Measurements from ENCODE around the gene CASP2.

CASP2 gene

GRCh38 chr7:143303733-143304132, 15.6 kb downstream of the CASP2 start:
- no peak overlapping the region for H3K4me2 ChIP-seq (ENCODE audit: low read length)
- H3K9me3 ChIP-seq (ENCODE audit: low read length): no peaks in the 10 kb centered on the region
- H4K20me1 ChIP-seq (ENCODE audit: insufficient read depth, low read length): 0 out of 2 replicates have a peak, but pooled peaks cover 2% of the 10 kb centered on the region
- peaks cover 97% of the 10 kb centered on the region for H3K36me3 ChIP-seq (ENCODE audit: insufficient read depth, low read length)
- TF ChIP-seq CTCF (IDR thresholded peaks at IDR 0.05; ENCODE audit: low read length) (no peak), EZH2 (IDR thresholded peaks at IDR 0.05; ENCODE audit: borderline replicate concordance, low read length) (no peak)
- H3K79me2 ChIP-seq (ENCODE audit: insufficient read depth, low read length): no peaks in the 10 kb centered on the region
- H3K27ac ChIP-seq (ENCODE audit: low read depth, low read length, poor library complexity, severe bottlenecking): no peak overlapping the region
- no peak overlapping the region for H2AFZ ChIP-seq (ENCODE audit: low read length)
- no peaks in the 10 kb centered on the region for H3F3A ChIP-seq (ENCODE audit: insufficient read depth, low read length)
- H3K27me3 ChIP-seq (ENCODE audit: insufficient read depth, low read length): no peaks in the 10 kb centered on the region
- H3K4me1 ChIP-seq (ENCODE audit: insufficient read depth, low read length, severe bottlenecking): no peaks in the 10 kb centered on the region
- no peak overlapping the region for H3K9ac ChIP-seq (ENCODE audit: low read length)
- H3K4me3 ChIP-seq (ENCODE audit: low read depth, low read length, poor library complexity, severe bottlenecking): no peak overlapping the region
- no peaks in the 10 kb centered on the region for H3K9me2 ChIP-seq (ENCODE audit: low read depth, low read length)

- no peaks in the 10 kb centered on the region for H3K27me3 ChIP-seq (ENCODE audit: insufficient read depth, low read length)
- peaks cover 96% of the 10 kb centered on the region for H3K36me3 ChIP-seq (ENCODE audit: insufficient read depth, low read length)
- H3K4me3 ChIP-seq (ENCODE audit: low read depth, low read length, poor library complexity, severe bottlenecking): no peak overlapping the region
- H3K9me2 ChIP-seq (ENCODE audit: low read depth, low read length): no peaks in the 10 kb centered on the region
- H3K27ac ChIP-seq (ENCODE audit: low read depth, low read length, poor library complexity, severe bottlenecking): no peak overlapping the region
- no peak overlapping the region for H2AFZ ChIP-seq (ENCODE audit: low read length)
- H4K20me1 ChIP-seq (ENCODE audit: insufficient read depth, low read length): no peaks in the 10 kb centered on the region
- H3K4me2 ChIP-seq (ENCODE audit: low read length): no peak overlapping the region
- no peaks in the 10 kb centered on the region for H3K9me3 ChIP-seq (ENCODE audit: low read length)
- H3K4me1 ChIP-seq (ENCODE audit: insufficient read depth, low read length, severe bottlenecking): no peaks in the 10 kb centered on the region
- H3K9ac ChIP-seq (ENCODE audit: low read length): no peak overlapping the region
- H3F3A ChIP-seq (ENCODE audit: insufficient read depth, low read length): no peaks in the 10 kb centered on the region
- no peaks in the 10 kb centered on the region for H3K79me2 ChIP-seq (ENCODE audit: insufficient read depth, low read length)
- TF ChIP-seq CTCF (IDR thresholded peaks at IDR 0.05; ENCODE audit: low read length) (no peak), EZH2 (IDR thresholded peaks at IDR 0.05; ENCODE audit: borderline replicate concordance, low read length) (no peak)
These were observed 16.8 kb downstream of the CASP2 start for GRCh38 chr7:143304938-143305337.

DNA sequence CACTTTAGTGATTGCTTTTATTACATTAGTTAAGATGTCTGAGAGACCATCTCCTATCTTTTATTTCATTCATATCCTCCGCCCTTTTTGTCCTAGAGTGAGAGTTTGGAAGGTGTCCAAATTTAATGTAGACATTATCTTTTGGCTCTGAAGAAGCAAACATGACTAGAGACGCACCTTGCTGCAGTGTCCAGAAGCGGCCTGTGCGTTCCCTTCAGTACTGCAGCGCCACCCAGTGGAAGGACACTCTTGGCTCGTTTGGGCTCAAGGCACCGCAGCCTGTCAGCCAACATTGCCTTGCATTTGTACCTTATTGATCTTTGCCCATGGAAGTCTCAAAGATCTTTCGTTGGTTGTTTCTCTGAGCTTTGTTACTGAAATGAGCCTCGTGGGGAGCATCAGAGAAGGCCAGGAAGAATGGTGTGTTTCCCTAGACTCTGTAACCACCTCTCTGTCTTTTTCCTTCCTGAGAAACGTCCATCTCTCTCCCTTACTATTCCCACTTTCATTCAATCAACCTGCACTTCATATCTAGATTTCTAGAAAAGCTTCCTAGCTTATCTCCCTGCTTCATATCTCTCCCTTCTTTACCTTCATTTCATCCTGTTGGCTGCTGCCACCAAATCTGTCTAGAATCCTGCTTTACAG, 17.4 kb downstream of the CASP2 start:
- TF ChIP-seq CTCF (IDR thresholded peaks at IDR 0.05; ENCODE audit: low read length): peak; percentile 99
- no peak for TF ChIP-seq EZH2 (IDR thresholded peaks at IDR 0.05; ENCODE audit: borderline replicate concordance, low read length)
- no peaks in the 10 kb centered on the region for H3K4me1 ChIP-seq (ENCODE audit: insufficient read depth, low read length, severe bottlenecking)
- H3K4me2 ChIP-seq (ENCODE audit: low read length): no peak overlapping the region
- H3K9ac ChIP-seq (ENCODE audit: low read length): no peak overlapping the region
- no peaks in the 10 kb centered on the region for H3K9me3 ChIP-seq (ENCODE audit: low read length)
- H3K79me2 ChIP-seq (ENCODE audit: insufficient read depth, low read length): no peaks in the 10 kb centered on the region
- no peaks in the 10 kb centered on the region for H3K27me3 ChIP-seq (ENCODE audit: insufficient read depth, low read length)
- H4K20me1 ChIP-seq (ENCODE audit: insufficient read depth, low read length): no peaks in the 10 kb centered on the region
- H3F3A ChIP-seq (ENCODE audit: insufficient read depth, low read length): no peaks in the 10 kb centered on the region
- H3K27ac ChIP-seq (ENCODE audit: low read depth, low read length, poor library complexity, severe bottlenecking): no peak overlapping the region
- H3K9me2 ChIP-seq (ENCODE audit: low read depth, low read length): no peaks in the 10 kb centered on the region
- no peak overlapping the region for H2AFZ ChIP-seq (ENCODE audit: low read length)
- H3K4me3 ChIP-seq (ENCODE audit: low read depth, low read length, poor library complexity, severe bottlenecking): no peak overlapping the region
- H3K36me3 ChIP-seq (ENCODE audit: insufficient read depth, low read length): peaks cover 91% of the 10 kb centered on the region
